Epithelial cell of prostate (primary cell): Measurements from ENCODE around the gene FASTKD2.

ENCODE experiments used
- DNase-seq: peaks from one replicate; pipeline ENCODE4 v3.0.0-alpha.2; 2011; ENCODE audit warnings: low read depth, low spot score
- H3K27ac ChIP-seq: fragments of 450-650 bp; 2 replicates; pipeline ENCODE4 v1.5.1; 2017; ENCODE audit warnings: mild to moderate bottlenecking

FASTKD2 gene

DNA sequence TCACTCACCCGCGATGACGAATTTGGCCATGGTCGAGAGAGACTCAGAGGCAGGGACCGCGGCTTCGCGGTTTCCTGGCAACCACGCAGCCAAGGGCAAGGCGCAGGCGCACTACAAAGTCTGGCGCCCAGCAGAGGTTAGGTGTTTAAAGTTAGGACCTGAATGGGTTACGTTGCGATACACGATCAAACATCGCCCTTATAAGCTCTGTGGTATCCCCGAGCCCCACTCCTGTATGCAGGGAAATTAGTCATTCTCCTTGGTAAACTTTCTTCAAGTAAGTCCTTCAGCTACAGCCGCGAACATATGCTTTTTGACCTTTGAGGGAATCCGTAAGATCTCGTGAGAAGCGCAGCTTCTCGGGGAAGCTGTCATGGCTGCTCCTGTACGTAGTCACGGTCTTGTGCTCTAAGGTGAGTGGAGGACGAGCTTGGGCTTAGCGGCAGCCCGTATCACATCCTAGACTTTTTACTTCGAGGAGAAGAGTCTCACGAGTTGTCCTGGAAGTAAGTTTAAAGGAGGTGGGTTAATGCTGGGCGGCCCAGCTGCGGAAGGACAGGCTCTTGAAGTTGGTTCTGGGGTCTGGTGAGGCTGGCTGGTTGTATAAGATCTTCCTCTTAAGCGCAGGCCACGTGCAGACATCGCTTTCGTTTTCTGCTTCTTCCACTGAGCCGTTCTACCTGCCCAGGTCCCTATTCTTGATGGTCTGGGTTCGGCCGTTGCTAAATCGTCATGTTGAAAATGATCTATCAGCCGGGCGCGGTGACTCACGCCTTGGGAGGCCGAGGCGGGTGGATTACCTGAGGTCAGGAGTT, at the start of gene FASTKD2, which contains the start of gene MDH1B:
Gene FASTKD2 (plus strand): TSS at position 365 of the 815 bp plus-strand sequence. CDS start 1,088 bp downstream, outside the sequence.
Gene MDH1B (minus strand): TSS at position 87 of the 815 bp plus-strand sequence. CDS start 57 bp downstream, at position 30.
- peak; percentile 88 for DNase-seq
- peak within 1 kb of the TSS; percentile 89 for H3K27ac ChIP-seq

DNA sequence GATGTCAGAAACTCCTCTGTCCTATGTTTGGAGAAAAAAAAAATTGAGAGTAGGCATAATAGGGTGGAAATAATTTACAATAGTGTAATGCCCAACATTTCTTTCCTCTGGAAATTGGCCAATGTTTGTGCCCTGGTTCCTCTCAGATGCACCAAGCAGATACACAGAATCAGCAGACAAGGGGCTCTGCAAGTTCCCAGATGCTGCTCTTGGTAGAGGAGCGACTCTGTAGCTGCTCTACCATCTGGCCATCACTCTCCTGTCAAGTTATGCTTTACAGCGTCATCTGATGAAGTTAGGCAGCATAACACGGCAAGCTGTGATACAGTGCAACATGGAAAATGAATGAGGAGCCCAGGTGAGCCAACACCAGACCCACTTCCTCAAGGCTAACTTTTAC, 48.8 kb upstream of the FASTKD2 start:
- no peak for DNase-seq
- no peak overlapping the region for H3K27ac ChIP-seq

DNA sequence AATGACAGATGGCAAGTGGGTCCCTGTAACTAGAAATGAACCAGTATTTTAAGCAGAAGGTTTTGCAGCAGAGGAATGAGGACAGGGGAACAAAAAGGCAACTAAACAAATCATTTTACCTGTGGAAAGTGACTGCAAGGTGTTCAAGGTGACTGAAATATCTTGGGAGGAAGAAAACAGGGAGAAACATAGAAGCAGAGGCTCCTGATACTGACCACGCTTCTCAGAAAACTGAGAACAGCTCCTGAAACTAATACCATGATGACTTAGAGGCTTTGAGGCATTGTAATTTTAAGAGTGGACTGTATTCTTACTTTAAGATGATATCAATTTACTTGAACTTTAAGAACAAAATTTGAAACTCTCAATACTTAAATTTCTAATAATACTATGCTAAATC, 47.1 kb upstream of the FASTKD2 start, which contains the start of gene DYTN:
Gene DYTN (minus strand): TSS at position 101 of the 400 bp plus-strand sequence. CDS start 117 bp downstream, outside the sequence.
- no peak for DNase-seq
- no peak within 1 kb of the TSS for H3K27ac ChIP-seq

DNA sequence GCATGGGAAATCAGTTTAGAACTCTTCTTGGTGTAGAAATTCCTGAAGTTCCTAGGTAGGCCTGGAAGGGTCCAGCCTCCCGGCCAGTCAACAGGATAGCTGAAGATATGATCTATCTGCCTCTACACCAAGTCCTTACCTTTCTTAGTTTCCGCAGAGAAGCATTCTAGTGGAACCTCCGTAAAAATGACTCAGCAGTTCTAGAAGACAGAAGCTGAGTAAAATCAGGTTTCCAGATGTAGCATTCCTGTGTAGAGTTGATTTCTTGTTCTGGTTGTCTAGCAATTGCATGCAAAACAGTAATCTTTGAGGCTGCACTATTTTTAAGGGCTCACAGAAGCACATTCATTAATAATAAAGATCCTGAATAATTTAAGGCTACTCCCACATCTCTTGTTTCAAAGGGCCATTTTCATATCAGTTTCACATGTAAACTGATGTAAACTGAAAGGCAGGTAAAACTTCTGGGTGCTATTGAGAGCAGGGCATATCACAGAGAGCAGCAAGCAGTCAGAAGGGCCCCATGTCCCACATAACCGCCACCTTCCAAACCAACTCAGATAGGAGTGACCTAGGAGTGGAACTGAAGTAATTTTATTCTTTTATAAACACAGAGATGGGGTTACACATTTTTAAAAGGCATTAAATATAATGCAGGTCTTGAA, 44.0 kb upstream of the FASTKD2 start:
- no peak overlapping the region for H3K27ac ChIP-seq
- DNase-seq = no peak

DNA sequence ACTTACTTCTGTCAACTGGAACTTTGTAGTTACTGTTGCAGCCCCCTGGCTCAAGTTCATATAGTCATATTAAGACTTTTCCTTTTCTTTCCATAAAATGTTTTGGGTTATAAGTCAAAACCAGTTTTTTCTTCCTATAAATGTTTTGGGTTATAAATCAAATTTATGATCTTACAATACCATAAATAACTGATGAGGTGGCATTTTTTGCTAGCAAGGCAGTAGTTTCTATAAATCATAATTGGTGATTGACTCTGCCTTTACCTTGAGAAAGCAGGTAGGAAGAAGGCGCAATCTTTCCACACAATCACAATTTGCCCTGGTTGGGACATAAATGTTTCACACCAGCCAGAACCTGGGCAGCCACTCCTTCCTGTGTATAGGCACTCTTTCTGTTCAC, 42.1 kb upstream of the FASTKD2 start:
- no peak overlapping the region for H3K27ac ChIP-seq
- DNase-seq = no peak

DNA sequence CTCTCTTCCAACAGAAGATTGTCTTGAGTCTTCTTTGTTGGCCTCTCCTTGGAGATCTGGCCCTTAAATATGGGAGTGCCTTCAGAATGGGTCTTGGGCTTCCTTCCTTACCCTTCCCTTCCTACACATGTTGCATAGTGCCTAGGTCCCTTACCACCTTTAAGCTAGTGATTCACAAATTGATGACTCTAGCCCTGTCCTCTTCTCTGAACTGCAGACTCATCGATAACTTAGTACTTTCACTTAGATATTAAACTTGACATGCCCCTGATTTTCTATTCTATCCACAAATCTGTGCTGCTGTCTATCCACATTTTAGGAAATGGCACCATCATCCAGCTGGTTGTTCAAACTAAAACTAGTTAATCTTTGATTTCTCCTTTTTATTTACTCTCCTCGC, 38.1 kb upstream of the FASTKD2 start:
- H3K27ac ChIP-seq = no peak overlapping the region
- DNase-seq = no peak

DNA sequence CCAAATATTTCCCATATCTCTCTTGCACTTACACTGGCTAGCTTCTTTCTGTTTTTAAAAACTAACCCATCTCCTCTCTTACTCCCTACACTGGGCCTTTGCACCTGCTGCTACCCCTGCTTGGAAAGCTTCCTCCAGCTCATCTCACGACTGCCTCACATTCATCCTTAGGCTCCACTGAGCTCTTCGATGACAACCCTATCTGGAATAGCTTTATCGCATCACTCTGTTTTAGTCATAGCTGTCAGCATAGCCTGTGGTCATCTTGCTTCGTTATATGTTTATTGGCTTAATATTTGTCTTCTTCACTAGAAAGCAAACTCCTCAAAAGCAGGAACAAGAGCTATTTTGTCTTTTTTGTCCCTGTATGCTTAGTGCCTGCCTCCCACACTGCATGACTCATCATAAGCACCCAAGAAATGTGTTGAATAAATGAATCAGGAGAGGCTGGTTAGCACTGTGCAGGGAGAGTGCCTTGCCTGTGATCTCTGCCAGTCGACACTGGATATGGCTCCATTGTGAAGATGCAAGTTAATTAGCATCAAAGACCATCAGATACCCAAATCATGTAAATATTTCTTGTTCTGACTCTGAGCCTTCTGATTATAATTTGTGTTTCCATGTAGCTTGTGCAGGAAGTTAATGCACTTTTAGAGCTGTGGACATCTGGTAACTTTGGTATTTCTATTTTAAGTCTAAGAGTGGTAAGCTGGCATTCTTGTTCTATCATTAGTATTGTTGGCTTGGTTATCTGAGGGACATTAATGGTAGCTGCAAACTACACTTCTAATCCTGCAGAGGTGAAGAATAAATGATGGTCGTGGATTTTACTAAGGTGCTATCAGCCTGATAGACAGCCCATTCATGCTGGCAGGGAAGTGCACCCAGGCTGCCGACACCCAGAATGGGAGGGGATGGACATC, 36.9 kb upstream of the FASTKD2 start:
- no peak overlapping the region for H3K27ac ChIP-seq
- peak; percentile 3 for DNase-seq

DNA sequence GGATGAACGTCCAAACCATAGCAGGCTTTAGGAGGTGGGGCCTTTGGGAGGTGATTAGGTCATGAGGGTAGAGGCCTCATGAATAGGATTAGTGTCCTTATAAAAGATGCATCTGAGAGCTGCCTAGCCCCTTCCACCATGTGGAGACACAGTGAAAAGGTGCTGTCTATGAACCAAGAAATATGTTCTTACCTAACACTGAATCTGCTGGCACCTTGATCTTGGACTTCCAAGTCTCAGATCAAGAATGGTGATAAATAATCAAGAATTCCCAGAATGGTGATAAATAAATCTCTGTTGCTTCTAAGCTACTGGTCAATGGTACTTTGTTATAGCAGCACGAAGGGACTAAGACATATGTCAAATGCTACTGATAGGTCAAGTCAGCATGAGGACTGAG, 32.1 kb upstream of the FASTKD2 start:
- no peak for DNase-seq
- no peak overlapping the region for H3K27ac ChIP-seq

DNA sequence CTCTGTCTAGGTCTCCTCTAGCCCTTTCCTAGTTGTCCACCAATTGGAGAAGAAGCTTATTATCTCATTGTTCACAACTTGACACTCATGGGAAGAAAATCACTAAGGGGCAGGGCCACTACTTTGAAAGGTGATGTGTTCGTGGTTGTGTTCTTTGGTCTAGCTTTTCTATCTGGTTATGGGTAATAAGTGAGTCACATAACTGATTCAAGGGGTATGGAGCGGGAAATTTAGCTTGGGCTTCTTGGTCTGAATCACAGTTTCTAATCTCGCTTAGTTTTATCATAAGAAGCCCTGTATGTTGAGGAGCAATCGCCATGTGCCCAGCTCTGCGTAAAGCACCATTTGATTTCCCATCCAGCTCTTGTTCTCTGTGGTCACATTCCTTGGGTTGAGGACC, 28.5 kb upstream of the FASTKD2 start:
- no peak overlapping the region for H3K27ac ChIP-seq
- DNase-seq = no peak

DNA sequence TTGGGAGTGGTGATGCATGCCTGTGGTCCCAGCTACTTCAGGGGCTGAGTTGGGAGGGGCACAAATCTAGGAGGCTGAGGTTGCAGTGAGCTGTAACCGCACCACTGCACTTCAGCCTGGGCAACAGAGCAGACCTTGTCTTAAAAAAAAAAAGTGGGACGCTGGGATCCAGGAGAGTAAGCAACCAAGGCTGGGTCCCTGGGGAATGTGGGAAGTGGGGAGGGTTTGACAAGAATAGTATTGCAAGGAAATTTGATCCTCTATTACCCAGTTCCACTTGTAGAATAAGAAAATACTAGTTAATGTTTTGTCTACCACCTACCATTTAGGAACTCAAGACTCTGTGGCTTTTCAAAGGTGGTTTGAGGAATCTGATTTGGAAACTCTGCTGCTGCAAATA, 26.1 kb upstream of the FASTKD2 start:
- H3K27ac ChIP-seq = no peak overlapping the region
- no peak for DNase-seq

DNA sequence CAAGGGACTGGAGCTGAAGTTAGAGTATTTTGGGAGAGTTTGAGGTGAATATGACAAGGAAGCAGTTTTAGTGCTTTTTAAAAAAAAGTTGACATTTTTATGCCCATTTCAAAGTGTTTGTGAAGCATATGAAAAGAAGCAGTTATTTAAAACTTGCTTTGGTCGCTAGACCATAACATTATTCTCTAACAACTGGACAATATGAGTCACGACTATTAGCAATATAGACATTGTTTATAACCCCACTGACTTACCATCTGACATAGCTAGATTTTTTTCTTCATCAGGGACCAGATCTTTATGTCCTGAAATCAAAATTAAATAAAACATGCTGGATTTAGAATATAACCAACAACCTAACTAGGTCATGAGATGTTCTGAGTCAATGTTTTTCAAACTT, 24.6 kb upstream of the FASTKD2 start:
- no peak overlapping the region for H3K27ac ChIP-seq
- no peak for DNase-seq

DNA sequence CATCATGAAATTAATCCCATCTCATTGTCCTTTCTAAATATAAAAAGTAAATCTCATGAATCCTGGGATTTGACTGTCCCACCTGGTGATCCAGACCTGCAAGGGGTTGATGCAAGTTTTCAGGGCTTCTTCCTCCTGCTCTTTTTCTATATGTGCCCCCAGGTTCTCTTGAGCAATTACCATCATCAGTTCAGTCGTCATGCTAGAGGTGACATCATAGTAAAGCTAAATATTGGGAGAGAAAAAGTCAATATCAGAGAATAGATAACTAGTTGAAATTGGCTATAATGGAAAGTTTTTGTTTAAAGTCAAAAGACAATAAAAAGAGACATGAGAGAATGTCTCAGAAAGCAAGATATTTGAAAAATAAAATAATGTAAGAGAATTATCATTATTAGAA, 8.6 kb upstream of the FASTKD2 start:
- no peak overlapping the region for H3K27ac ChIP-seq
- no peak for DNase-seq

DNA sequence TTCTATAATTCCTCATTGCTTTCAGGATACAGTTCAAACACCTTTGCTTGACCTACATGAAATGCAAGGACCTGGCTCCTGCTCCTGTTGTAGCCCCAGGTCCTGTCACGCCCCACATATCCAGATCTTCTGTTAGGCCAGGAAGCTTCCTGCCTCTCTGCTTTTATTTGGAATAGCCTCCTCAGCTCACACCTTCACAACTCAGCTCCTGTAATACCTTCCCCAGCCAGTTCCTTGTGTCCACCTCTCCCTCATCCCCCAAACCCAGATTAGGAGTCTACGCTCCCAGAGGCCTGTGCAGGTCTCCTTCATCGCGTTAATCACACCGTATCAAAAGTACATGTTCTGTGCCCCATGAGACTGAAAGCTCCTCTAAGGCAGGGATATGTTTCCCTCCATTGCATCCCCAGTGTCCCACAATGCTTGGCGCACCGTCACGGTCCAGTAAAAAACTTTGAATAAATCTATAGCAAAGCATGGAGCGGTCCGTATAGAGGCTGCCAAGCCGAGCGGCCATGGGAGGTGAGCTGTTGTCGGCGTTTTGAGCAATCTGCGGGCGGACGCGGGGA, 649 bp upstream of the FASTKD2 start:
- DNase-seq = no peak
- H3K27ac ChIP-seq = peak overlapping the region; percentile 89

DNA sequence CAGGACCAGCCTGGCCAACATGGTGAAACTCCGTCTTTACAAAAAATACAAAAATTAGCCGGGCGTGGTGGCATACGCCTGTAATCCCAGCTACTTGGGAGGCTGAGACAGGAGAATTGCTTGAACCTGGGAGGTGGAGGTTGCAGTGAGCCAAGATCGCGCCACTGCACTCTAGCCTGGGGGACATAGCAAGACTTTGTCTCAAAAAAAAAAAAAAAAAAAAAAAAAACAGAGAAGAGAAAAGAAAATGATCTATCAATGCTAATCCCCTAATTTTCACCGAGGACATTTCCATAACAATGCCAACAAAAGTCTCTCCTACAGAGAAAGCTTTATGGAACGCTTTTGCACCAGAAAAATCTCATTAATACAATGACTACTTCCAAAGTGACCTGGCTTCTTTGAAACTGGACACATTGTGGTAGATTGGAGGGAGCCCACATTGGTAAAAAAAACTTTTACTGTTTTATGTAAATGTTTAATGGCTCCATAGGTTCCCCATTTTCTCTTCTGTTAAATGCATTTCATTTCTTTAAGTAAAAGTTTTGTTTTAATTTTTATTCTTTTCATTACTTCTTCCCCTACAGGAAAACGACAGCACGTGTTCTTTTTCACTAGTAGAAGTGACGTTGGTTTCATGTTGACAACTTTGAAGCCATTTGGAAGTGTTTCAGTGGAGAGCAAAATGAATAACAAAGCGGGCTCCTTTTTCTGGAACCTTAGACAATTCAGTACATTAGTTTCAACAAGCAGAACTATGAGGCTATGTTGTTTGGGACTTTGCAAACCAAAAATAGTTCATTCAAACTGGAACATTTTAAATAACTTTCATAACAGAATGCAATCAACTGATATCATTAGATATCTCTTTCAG, 888 bp downstream of the FASTKD2 start:
- H3K27ac ChIP-seq = peak overlapping the region; percentile 89

DNA sequence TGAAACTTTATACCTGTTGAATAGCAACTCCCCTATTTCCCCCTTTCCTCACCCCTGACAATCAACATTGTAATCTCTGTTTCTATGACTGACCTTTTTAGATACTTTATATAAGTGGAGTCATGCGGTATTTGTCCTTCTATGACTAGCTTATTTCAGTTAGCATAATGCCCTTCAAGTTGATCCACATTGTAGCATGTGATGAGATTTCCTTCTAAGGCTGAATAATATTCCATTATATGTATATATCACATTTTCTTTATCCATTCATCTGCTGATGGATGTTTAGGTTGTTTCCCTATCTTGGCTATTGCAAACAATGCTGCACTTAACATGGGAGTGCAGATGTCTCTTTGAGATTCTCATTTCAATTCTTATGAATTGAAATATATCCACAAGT, 9.5 kb downstream of the FASTKD2 start:
- DNase-seq = no peak
- H3K27ac ChIP-seq = no peak overlapping the region

More for the DNA sequence above, 888 bp downstream of the FASTKD2 start:
- DNase-seq = no peak

DNA sequence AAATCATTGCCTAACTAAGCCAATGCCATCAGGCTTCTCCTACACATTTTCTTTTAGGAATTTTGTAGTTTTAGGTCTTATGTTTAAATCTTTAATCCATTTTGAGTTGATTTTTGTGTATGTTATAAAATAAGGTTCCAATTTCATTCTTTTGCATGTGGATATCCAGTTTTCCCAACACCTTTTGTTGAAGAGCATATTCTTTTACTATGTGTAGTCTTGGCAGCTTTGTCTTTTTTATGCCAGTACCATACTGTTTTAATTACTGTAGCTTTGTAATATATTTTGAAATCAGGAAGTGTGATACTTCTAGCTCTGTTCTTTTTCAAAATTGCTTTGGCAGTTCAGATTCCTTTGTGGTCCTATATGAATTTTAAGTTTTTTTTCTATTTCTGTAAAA, 11.0 kb downstream of the FASTKD2 start:
- no peak overlapping the region for H3K27ac ChIP-seq
- no peak for DNase-seq

DNA sequence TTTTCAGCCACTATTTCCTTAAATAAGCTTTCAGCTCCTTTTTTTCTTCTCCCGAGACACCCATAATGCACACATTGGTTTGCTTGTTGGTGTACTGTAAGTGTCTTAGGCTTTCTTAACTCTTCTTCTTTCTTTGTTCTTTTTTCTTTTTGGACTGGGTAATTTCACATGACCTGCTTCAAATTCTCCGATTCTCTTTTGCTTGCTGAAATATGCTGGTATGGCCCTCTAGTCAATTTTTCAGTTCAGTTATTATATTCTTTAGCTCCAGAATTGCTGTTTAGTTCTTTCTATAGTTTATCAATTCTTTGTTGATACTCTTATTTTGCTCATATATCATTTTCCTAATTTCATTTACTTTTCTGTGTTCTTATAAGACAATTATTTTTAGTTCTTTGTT, 15.3 kb downstream of the FASTKD2 start:
- no peak overlapping the region for H3K27ac ChIP-seq
- no peak for DNase-seq

DNA sequence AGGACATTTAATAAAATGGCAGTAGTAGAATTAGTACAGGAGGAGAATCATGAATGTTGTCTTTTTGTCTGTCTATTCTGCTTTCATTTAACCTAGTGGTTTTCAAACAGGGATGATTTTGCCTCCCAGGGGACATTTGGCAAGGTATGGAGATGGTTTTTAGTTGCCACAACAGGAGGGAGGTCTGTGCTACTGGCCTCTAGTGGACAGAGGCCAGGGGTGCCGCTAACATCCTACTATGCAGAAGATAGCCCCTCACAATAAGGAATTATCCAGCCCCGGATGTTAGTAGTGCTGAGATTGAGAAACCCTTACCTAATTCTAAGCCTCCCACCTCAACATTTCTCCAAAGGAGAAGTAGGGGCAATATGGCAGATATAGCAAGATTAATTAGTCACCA, 18.3 kb downstream of the FASTKD2 start:
- DNase-seq = no peak
- H3K27ac ChIP-seq = no peak overlapping the region
